AG04449 (cell line): Measurements from ENCODE around the gene RAB31.

Experiments used
- CTCF ChIA-PET: fragments of 350-600 bp; formaldehyde crosslinking; extraction: SDS; loops from one replicate; lab custom pipeline; 2021; ENCODE audit warnings: antibody characterized with exemption; lab: Yijun Ruan, JAX
- POLR2A ChIA-PET: fragments of 400-600, 350-600 bp; formaldehyde crosslinking; extraction: SDS; loops from one replicate; lab custom pipeline; 2020; ENCODE audit warnings: antibody characterized with exemption, inconsistent platforms; lab: Yijun Ruan, JAX
- DNase-seq: peaks from one replicate; pipeline ENCODE4 v3.0.0-alpha.2; 2010; ENCODE audit warnings: low read depth, low spot score
- H3K4me3 ChIP-seq: 2 replicates; pipeline ENCODE4 v1.5.1; 2011; ENCODE audit warnings: low read depth, mild to moderate bottlenecking, control low read depth, low read length
- TF ChIP-seq, protein P1 (sequence below): IDR thresholded peaks from one replicate; pipeline ENCODE4 v1.5.1; 2011; ENCODE audit warnings: mild to moderate bottlenecking, moderate library complexity, low read length, control low read depth, inconsistent platforms; ENCODE audit not compliant: insufficient read depth; ENCODE audit errors: missing control alignments

The RAB31 gene

DNA sequence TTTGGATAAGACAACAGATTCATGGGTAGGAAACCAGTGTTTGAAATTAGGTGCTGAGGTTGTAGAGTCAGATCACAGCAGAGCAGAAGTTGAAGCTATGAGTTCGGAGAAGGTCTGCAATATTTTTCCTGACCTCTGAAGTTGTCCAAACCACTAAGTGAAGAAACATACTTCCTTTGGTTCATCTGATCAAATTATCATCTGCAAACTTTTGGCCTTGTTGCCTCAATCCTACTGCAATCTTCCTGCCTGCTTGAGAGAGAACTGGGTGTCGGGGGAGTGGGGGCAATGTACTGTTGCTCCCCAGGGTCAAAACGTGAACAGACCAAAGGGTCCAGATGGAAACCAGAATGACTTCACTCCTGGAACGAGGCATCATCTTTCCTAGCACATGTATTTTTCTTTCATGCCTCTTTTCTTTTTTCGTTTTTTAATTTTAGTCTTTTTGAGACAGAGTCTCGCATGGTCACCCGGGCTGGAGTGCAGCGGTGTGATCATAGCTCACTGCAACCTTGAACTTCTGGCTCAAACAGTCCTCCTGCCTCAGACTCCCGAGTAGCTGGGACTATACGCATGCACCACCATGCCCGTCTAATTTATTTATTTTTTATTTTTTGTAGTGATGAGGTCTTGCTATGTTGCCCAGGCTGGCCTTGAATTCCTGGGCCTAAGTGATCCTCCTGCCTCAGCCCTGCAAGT, 42.7 kb downstream of the RAB31 start:
- no peak for DNase-seq
- TF ChIP-seq, protein P1, sequence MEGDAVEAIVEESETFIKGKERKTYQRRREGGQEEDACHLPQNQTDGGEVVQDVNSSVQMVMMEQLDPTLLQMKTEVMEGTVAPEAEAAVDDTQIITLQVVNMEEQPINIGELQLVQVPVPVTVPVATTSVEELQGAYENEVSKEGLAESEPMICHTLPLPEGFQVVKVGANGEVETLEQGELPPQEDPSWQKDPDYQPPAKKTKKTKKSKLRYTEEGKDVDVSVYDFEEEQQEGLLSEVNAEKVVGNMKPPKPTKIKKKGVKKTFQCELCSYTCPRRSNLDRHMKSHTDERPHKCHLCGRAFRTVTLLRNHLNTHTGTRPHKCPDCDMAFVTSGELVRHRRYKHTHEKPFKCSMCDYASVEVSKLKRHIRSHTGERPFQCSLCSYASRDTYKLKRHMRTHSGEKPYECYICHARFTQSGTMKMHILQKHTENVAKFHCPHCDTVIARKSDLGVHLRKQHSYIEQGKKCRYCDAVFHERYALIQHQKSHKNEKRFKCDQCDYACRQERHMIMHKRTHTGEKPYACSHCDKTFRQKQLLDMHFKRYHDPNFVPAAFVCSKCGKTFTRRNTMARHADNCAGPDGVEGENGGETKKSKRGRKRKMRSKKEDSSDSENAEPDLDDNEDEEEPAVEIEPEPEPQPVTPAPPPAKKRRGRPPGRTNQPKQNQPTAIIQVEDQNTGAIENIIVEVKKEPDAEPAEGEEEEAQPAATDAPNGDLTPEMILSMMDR, result no peak
- H3K4me3 ChIP-seq, result no peak overlapping the region
- ChIA-PET POLR2A (no interaction called here), CTCF (interaction anchor here (1.4 kb wide), 1 partner anchor 7 kb away, joined by 4 read pairs; no protein-coding TSS in a partner anchor)

DNA sequence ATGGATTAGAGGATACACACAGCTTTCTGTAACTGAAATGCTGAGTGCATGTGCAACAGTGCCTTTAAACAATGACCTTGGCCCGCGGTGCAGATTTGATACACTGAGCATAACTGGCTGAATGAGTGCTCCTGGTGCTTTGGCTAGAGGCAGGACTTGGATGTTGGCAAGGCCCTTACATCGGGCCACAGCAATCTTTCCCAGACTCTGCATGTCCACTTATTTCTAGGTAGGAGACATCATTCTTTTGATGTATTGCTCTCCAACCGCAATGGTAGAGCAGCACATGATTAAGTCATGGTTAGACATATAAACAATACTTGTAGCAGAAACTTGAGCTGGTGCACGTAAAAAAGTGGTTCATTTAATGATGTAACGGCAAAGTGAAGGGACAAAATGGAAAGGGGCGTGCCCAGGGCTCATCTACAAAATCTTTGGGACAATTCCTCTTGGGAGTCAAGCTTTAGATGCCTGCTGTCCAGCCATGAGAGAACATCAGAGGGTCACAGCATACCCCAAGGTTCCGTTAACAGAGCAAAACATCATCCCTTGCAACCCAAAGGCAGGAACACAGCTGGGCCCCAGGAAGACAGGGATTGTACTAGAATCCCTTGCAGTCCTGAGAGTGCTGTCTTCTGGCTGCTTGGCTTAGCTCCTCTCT, 43.4 kb downstream of the RAB31 start:
- DNase-seq, result no peak
- TF ChIP-seq, protein P1, result no peak
- H3K4me3 ChIP-seq, result no peak overlapping the region
- POLR2A ChIA-PET, result no interaction called here
- CTCF ChIA-PET, result interaction anchor here (1.2 to 1.7 kb wide), 2 partner anchors 19 to 199 kb away, joined by 4 to 6 read pairs; no protein-coding TSS in a partner anchor

DNA sequence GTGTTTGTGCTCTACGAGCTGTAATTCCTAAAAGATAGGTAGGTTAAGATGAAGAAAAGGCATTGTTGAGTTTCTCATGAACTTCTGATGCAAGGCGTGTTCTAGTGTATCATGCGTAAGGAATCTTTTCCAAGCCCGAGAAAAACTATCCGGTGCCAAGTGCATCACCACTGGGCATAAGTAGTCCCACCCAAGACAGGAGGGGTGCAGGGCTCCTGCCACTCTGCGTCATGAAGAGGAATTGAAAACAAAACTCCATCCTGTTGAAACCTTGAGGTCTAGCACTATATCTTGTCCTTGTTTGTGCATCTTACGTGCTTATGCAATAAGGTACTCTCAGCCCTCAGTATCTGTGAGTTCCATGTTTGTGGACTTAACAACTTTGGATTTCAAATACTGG, 45.7 kb downstream of the RAB31 start:
- H3K4me3 ChIP-seq, result no peak overlapping the region
- ChIA-PET POLR2A (no interaction called here), CTCF (interaction anchor here (0.7 kb wide), 1 partner anchor 11 kb away, joined by 3 read pairs; no protein-coding TSS in a partner anchor)
- no peak for DNase-seq
- TF ChIP-seq, protein P1, result no peak

DNA sequence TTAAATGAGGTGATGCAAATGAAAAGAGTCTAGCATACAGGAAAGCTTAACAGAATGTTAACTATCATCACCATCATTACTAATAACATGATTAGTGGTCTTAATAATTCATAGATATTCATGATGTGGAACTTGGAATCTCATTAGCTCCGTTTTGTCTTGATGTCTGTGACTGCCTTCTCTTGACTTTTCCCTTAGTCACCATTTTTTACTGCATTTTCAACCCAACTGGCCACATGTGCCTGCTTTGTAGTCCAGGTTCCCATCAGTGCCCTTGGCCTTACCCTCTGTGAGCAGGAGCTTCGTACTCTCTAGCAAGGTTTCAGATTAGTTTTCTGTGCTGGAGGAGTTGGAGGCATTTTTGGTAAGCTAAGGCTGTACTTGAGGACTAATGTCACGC, 47.0 kb downstream of the RAB31 start:
- CTCF ChIA-PET, result interaction anchor here (1.7 to 2.5 kb wide), 2 partner anchors 10 to 16 kb away, joined by 4 to 8 read pairs; no protein-coding TSS in a partner anchor
- no peak for DNase-seq
- no peak overlapping the region for H3K4me3 ChIP-seq
- TF ChIP-seq, protein P1, result no peak
- POLR2A ChIA-PET, result no interaction called here

DNA sequence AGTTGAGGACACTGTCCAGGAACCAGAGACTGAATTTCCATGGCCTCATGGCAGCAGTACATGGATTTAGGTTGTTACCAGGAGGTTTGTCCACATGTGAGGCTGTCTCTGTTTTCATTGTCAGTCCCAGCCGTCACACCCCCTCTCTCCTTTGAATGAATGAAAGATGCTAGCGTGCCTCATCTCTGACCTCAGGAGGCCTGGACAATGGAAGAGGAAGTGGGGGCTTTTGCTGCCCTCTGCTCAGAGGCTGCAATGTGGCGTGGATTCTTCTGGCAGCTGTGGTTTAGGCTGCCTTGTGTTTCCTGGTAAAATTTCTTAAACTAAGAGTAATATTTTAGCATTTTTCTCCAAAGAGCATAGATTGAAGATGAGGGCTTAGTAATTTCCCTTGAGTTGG, 47.5 kb downstream of the RAB31 start:
- DNase-seq, result no peak
- ChIA-PET CTCF (interaction anchor here (1.7 to 2.5 kb wide), 2 partner anchors 10 to 15 kb away, joined by 4 to 8 read pairs; no protein-coding TSS in a partner anchor), POLR2A (no interaction called here)
- no peak overlapping the region for H3K4me3 ChIP-seq
- TF ChIP-seq, protein P1, result no peak
